ENCODE data around the gene DVL2.
"Not testable (repeated sequence)": the region's sequence is repeated elsewhere in the genome, so short reads cannot be mapped to it uniquely, and the experiment has no call there.

DVL2 gene

GRCh38 chr17:7191571-7192270 lies 42.6 kb downstream of the DVL2 start:
- FAIRE-seq: no peak

GRCh38 chr17:7191069-7191468 lies 43.2 kb downstream of the DVL2 start:
- FAIRE-seq: no peak

GRCh38 chr17:7190276-7190917 lies 43.9 kb downstream of the DVL2 start:
- FAIRE-seq: no peak

GRCh38 chr17:7186241-7186640 lies 48.1 kb downstream of the DVL2 start:
- no peak for FAIRE-seq

- FAIRE-seq: no peak
Measured at GRCh38 chr17:7184647-7185046, 49.7 kb downstream of the DVL2 start.

- FAIRE-seq: no peak
Measured at GRCh38 chr17:7184091-7184488, 50.2 kb downstream of the DVL2 start.

GRCh38 chr17:7183433-7184090 lies 50.8 kb downstream of the DVL2 start:
- no peak for FAIRE-seq

GRCh38 chr17:7182101-7182500 lies 52.2 kb downstream of the DVL2 start:
- not testable (repeated sequence) for FAIRE-seq

- no peak for FAIRE-seq
Measured at GRCh38 chr17:7179317-7180254, 54.7 kb downstream of the DVL2 start, which contains the start of gene ASGR1. Gene ASGR1 (minus strand): TSS chr17:7179370. CDS start chr17:7178563, 807 bp downstream.

- no peak for FAIRE-seq
Measured at GRCh38 chr17:7178973-7179316, 55.4 kb downstream of the DVL2 start.

- FAIRE-seq: no peak
Measured at GRCh38 chr17:7177954-7178477, 56.3 kb downstream of the DVL2 start.

GRCh38 chr17:7177191-7177953 lies 56.9 kb downstream of the DVL2 start:
- no peak for FAIRE-seq

GRCh38 chr17:7176841-7177190 lies 57.5 kb downstream of the DVL2 start:
- no peak for FAIRE-seq

GRCh38 chr17:7176107-7176840 lies 58.0 kb downstream of the DVL2 start:
- no peak for FAIRE-seq

All from A204.1 (cell line).